HEK293T (cell line): ENCODE data around the gene PIAS1.

Source experiments
- CTCF ChIA-PET: fragments of 350-600 bp; formaldehyde crosslinking; extraction: SDS; loops from one replicate; lab custom pipeline; 2021; ENCODE audit warnings: antibody characterized with exemption, inconsistent platforms; lab: Yijun Ruan, JAX
- POLR2A ChIA-PET: fragments of 350-600 bp; formaldehyde crosslinking; extraction: SDS; loops from one replicate; lab custom pipeline; 2020; ENCODE audit warnings: antibody characterized with exemption, inconsistent platforms; lab: Yijun Ruan, JAX
- DNase-seq: peaks from one replicate; pipeline ENCODE4 v3.0.0; 2012; ENCODE audit warnings: mixed read lengths; ENCODE audit errors: extremely low spot score
- ARNT ChIP-seq: fragments of 450-650 bp; IDR thresholded peaks from 2 replicates; pipeline ENCODE4 v1.6.1; 2017; ENCODE audit warnings: mild to moderate bottlenecking
- BHLHE40 ChIP-seq: fragments of 450-650 bp; IDR thresholded peaks from 2 replicates; pipeline ENCODE4 v1.6.1; 2016; ENCODE audit warnings: mild to moderate bottlenecking, moderate library complexity, borderline replicate concordance
- CTBP1 ChIP-seq: fragments of 450-650 bp; IDR thresholded peaks from 2 replicates; pipeline ENCODE4 v1.6.1; 2016; ENCODE audit warnings: borderline replicate concordance
- ELF4 ChIP-seq: fragments of 450-650 bp; IDR thresholded peaks from 2 replicates; pipeline ENCODE4 v1.6.1; 2017; ENCODE audit warnings: antibody characterized with exemption
- FOXA1 ChIP-seq: fragments of 450-650 bp; IDR thresholded peaks from 2 replicates; pipeline ENCODE4 v1.6.1; 2016; ENCODE audit warnings: mild to moderate bottlenecking
- FOXK2 ChIP-seq: fragments of 450-650 bp; IDR thresholded peaks from 2 replicates; pipeline ENCODE4 v1.6.1; 2016; ENCODE audit warnings: mild to moderate bottlenecking
- FOXM1 ChIP-seq: fragments of 450-650 bp; IDR thresholded peaks from 2 replicates; pipeline ENCODE4 v1.6.1; 2017; ENCODE audit warnings: mild to moderate bottlenecking, borderline replicate concordance
- HDGF ChIP-seq: fragments of 450-650 bp; IDR thresholded peaks from 2 replicates; pipeline ENCODE4 v1.6.1; 2017; ENCODE audit warnings: antibody characterized with exemption, borderline replicate concordance
- L3MBTL2 ChIP-seq: fragments of 450-650 bp; conservative IDR thresholded peaks from 2 replicates; pipeline ENCODE4 v1.6.1; 2016; ENCODE audit warnings: mild to moderate bottlenecking
- LEF1 ChIP-seq: fragments of 450-650 bp; IDR thresholded peaks from 2 replicates; pipeline ENCODE4 v1.6.1; 2017; ENCODE audit warnings: mild to moderate bottlenecking, borderline replicate concordance
- NFRKB ChIP-seq: fragments of 450-650 bp; IDR thresholded peaks from 2 replicates; pipeline ENCODE4 v1.6.1; 2016; ENCODE audit warnings: mild to moderate bottlenecking, moderate library complexity
- SP1 ChIP-seq: fragments of 450-650 bp; IDR thresholded peaks from 2 replicates; pipeline ENCODE4 v1.6.1; 2017
- SUZ12 ChIP-seq: fragments of 450-650 bp; IDR thresholded peaks from 2 replicates; pipeline ENCODE4 v1.6.1; 2016; ENCODE audit warnings: mild to moderate bottlenecking
- TARDBP ChIP-seq: fragments of 450-650 bp; IDR thresholded peaks from 2 replicates; pipeline ENCODE4 v1.6.1; 2016
- ZNF384 ChIP-seq: fragments of 450-650 bp; IDR thresholded peaks from 2 replicates; pipeline ENCODE4 v1.6.1; 2016
- TF ChIP-seq, protein P1 (sequence below): fragments of 450-650 bp; IDR thresholded peaks from 2 replicates; pipeline ENCODE4 v1.6.1; 2016

PIAS1 gene

DNA sequence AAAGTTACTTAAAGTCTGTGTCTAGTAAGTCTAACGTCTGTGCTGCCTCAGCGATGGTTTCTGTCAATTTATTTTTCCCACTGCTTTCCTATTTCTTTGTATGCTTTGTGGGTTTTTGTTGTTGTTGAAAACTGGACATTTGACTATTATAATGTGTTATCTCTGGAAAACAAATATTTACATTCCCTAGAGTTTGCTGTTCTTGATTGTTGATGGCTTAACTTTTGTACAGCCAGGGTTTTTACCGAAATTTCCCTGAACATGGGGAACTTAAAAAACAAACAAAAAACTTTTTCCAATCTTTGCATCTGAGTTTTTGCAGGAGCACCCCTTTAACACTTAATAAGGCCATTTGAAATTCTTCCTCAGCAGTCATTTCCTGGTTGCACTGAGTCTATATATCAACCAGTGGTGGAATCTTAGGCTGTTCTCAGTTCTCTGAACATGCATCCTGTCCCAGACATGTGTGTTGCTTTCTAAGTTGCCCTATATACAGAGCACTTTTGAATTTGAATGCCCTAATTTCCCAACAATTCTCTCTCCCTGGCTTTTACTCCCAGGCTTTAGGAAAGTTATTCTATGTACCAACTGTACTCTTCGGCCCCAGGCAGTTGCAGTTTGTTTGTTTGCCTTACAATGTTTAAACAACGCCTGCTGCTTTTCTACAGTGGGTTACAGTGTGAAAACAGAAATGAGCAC, 11.8 kb upstream of the PIAS1 start:
- POLR2A ChIA-PET: no interaction called here
- DNase-seq: no peak
- TF ChIP-seq TARDBP: no peak
- no peak for TF ChIP-seq HDGF
- no peak for TF ChIP-seq FOXM1
- TF ChIP-seq, protein P1, sequence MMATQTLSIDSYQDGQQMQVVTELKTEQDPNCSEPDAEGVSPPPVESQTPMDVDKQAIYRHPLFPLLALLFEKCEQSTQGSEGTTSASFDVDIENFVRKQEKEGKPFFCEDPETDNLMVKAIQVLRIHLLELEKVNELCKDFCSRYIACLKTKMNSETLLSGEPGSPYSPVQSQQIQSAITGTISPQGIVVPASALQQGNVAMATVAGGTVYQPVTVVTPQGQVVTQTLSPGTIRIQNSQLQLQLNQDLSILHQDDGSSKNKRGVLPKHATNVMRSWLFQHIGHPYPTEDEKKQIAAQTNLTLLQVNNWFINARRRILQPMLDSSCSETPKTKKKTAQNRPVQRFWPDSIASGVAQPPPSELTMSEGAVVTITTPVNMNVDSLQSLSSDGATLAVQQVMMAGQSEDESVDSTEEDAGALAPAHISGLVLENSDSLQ: no peak
- TF ChIP-seq SUZ12: no peak
- TF ChIP-seq FOXK2: no peak
- no peak for TF ChIP-seq NFRKB
- TF ChIP-seq SP1: no peak
- no peak for TF ChIP-seq BHLHE40
- no peak for TF ChIP-seq ELF4
- no peak for TF ChIP-seq CTBP1
- TF ChIP-seq ARNT: no peak
- TF ChIP-seq ZNF384: no peak
- TF ChIP-seq LEF1: no peak
- no peak for TF ChIP-seq L3MBTL2
- no peak for TF ChIP-seq FOXA1
- CTCF ChIA-PET: no interaction called here

DNA sequence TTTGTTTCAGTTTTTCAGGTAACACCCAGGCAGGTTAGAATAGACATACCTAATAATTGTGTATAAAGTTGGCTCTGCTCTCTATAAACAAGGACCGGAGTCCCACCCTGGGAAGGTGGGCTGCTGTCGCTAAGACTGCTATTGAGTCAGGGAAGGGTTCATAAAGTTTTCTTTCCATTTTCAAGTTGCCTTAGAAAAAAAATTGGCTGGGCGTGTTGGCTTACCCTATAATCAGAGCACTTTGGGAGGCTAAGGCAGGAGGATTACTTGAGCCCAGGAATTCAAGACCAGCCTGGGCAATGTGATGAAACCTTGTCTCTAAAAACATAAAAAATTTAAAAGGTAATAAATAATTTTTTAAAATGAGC, 11.3 kb upstream of the PIAS1 start:
- CTCF ChIA-PET: no interaction called here
- POLR2A ChIA-PET: no interaction called here

DNA sequence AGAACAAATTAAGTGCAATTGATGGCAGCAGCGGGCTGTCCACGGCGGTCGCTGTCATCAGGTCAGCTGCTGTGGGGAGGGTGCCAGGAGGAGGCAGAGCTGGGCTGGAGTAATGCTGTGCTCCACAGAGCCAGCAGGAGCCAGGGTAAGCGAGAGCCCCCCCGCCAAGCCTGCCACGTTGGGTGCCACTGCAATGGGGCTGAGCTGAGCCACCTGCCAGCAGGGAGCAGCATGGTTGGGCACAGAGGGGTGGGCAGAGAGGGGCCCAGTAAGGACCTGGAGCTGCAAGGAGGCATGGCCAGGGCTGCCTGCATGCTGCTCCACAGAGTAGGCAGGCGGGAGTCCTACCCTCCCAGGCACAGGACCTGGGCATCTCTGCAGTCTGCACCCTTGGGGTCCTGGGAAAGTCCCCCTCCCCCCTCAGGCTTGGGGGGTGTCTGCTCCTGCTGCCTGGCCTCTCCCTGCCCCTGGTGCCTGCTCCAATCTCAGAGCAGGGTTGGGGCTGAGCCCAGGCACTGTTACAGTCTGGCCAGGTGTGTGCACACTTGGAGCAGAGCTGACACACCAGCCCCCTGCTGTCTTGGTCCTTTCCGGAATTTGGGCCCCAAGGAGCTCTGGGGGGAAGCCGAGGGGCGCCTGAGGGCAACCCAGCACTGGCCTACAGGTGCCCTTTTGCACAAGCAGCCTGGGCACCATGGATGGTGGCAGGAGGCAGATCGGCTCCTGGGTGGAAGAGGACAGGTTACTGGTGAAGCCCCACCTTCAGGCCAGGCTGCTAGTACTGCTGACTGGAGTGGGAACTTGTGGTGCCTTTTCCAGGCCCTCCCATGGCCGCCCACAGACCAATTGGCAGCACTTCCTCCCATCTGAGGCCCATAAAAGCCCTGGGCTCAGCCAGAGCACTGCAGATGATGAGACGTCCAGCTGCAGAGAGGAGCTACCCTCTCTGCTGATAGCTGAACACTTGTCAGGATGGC, 8.5 kb upstream of the PIAS1 start:
- ChIA-PET CTCF (no interaction called here), POLR2A (no interaction called here)
- no peak for TF ChIP-seq ELF4
- TF ChIP-seq NFRKB: no peak
- TF ChIP-seq TARDBP: no peak
- no peak for TF ChIP-seq SUZ12
- no peak for TF ChIP-seq ZNF384
- no peak for TF ChIP-seq SP1
- TF ChIP-seq CTBP1: no peak
- TF ChIP-seq LEF1: no peak
- TF ChIP-seq BHLHE40: no peak
- TF ChIP-seq FOXM1: no peak
- TF ChIP-seq FOXK2: no peak
- no peak for TF ChIP-seq FOXA1
- TF ChIP-seq L3MBTL2: no peak
- no peak for TF ChIP-seq ARNT
- TF ChIP-seq, protein P1: no peak
- TF ChIP-seq HDGF: no peak

More for the DNA sequence above, 11.3 kb upstream of the PIAS1 start:
- DNase-seq: no peak
- TF ChIP-seq TARDBP (no peak), SUZ12 (no peak), FOXM1 (no peak), ELF4 (no peak), ZNF384 (peak; percentile 78; the same call in 1 of the 2 replicates)

DNA sequence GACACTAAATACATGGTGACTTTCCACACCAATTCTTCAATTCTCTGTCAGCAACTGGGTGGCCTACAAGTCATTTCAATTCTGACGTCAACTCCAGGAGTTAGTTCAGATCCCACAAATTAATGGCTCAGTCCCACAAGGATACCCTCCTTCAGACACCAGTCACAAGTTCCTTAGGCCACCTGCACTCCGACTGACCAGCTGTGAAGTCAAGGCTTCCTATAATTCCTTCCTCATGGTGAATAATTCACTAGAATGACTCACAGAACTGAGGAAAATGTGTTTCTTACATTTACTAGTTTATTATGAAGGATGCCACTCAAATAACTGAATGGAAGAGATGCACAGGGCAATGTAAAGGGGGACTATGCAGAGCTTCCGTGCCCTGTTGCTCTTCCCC, 6.3 kb upstream of the PIAS1 start:
- no peak for DNase-seq
- TF ChIP-seq CTBP1 (no peak), ELF4 (no peak), NFRKB (no peak), BHLHE40 (no peak), TARDBP (no peak), SUZ12 (no peak), ZNF384 (no peak), HDGF (no peak), LEF1 (no peak), L3MBTL2 (no peak), SP1 (no peak), FOXA1 (no peak), FOXK2 (no peak)
- TF ChIP-seq, protein P1: no peak
- ChIA-PET CTCF (no interaction called here), POLR2A (no interaction called here)

More for the DNA sequence above, 8.5 kb upstream of the PIAS1 start:
- DNase-seq: no peak

DNA sequence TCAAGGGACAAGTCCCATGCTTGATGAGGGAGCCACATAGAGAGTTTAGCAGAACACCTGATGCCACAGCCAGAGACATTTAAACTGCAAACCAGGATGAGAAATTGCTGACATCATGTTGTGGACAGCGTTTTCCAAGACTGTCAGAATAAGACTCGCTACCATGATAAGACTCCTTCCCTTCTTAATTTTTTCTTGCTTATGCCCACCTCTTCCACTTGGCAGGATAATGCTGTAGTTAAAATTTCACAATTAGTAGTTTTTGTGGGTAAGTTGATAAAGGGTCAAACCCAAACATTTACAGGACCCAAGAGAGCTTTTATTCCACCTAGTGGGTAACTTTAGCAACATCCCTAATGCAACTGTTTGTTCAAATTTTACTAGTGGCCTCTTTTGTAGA, 3.0 kb upstream of the PIAS1 start:
- POLR2A ChIA-PET: no interaction called here
- TF ChIP-seq FOXM1 (no peak), FOXA1 (no peak), HDGF (no peak), ZNF384 (no peak), FOXK2 (no peak), BHLHE40 (no peak), CTBP1 (no peak), SP1 (no peak), ARNT (no peak), TARDBP (no peak), NFRKB (no peak), SUZ12 (no peak), ELF4 (no peak), LEF1 (no peak), L3MBTL2 (no peak)
- TF ChIP-seq, protein P1: no peak
- no peak for DNase-seq
- CTCF ChIA-PET: interaction anchor here (0.6 kb wide), 1 partner anchor 15 kb away, joined by 3 read pairs; no protein-coding TSS in a partner anchor
